HEK293 (cell line): ENCODE results near the gene DNAH7.
A peak's percentile ranks its signal among the peaks of the same experiment; 100 is the strongest.

ENCODE experiments used
- IKZF3 ChIP-seq: fragments of 450-650 bp; IDR thresholded peaks from 2 replicates; pipeline ENCODE4 v1.5.0; 2018; ENCODE audit warnings: missing biosample characterization, mild to moderate bottlenecking, missing genetic modification characterization, moderate library complexity
- KLF7 ChIP-seq: fragments of 450-650 bp; formaldehyde crosslinking; IDR thresholded peaks from 2 replicates; pipeline ENCODE4 v1.5.1; 2016; ENCODE audit warnings: missing biosample characterization, missing genetic modification characterization, borderline replicate concordance
- OVOL3 ChIP-seq: fragments of 450-650 bp; formaldehyde crosslinking; IDR thresholded peaks from 2 replicates; pipeline ENCODE4 v1.5.1; 2016; ENCODE audit warnings: missing biosample characterization, missing genetic modification characterization
- REPIN1 ChIP-seq: fragments of 450-650 bp; formaldehyde crosslinking; IDR thresholded peaks from 2 replicates; pipeline ENCODE4 v1.5.1; 2017; ENCODE audit warnings: missing biosample characterization, missing genetic modification characterization, low read depth
- SCRT1 ChIP-seq: fragments of 450-650 bp; formaldehyde crosslinking; IDR thresholded peaks from 2 replicates; pipeline ENCODE4 v1.5.1; 2016; ENCODE audit warnings: missing biosample characterization, missing genetic modification characterization, borderline replicate concordance
- SCRT2 ChIP-seq: fragments of 450-650 bp; formaldehyde crosslinking; IDR thresholded peaks from 2 replicates; pipeline ENCODE4 v1.5.1; 2016; ENCODE audit warnings: missing biosample characterization, missing genetic modification characterization
- YY2 ChIP-seq: fragments of 450-650 bp; formaldehyde crosslinking; IDR thresholded peaks from 2 replicates; pipeline ENCODE4 v1.5.1; 2016; ENCODE audit warnings: missing biosample characterization, missing genetic modification characterization
- ZNF114 ChIP-seq: fragments of 450-650 bp; formaldehyde crosslinking; IDR thresholded peaks from 2 replicates; pipeline ENCODE4 v1.5.0; 2017; ENCODE audit warnings: missing biosample characterization, missing genetic modification characterization
- ZNF146 ChIP-seq: fragments of 450-650 bp; formaldehyde crosslinking; IDR thresholded peaks from 2 replicates; pipeline ENCODE4 v1.5.1; 2016; ENCODE audit warnings: missing biosample characterization, missing genetic modification characterization
- ZNF174 ChIP-seq: fragments of 450-650 bp; formaldehyde crosslinking; IDR thresholded peaks from 2 replicates; pipeline ENCODE4 v1.5.0; 2017; ENCODE audit warnings: missing biosample characterization, mild to moderate bottlenecking, missing genetic modification characterization
- ZNF184 ChIP-seq: fragments of 450-650 bp; IDR thresholded peaks from 2 replicates; pipeline ENCODE4 v1.5.1; 2018; ENCODE audit warnings: missing biosample characterization, mild to moderate bottlenecking, missing genetic modification characterization
- ZNF555 ChIP-seq: fragments of 450-650 bp; formaldehyde crosslinking; conservative IDR thresholded peaks from 2 replicates; pipeline ENCODE4 v1.5.1; 2017; ENCODE audit warnings: missing biosample characterization, mild to moderate bottlenecking, missing genetic modification characterization, inconsistent platforms
- ZNF654 ChIP-seq: fragments of 450-650 bp; formaldehyde crosslinking; IDR thresholded peaks from 2 replicates; pipeline ENCODE4 v1.5.1; 2016; ENCODE audit warnings: low read depth, missing biosample characterization, missing genetic modification characterization
- TF ChIP-seq, protein P1 (sequence below): fragments of 450-650 bp; formaldehyde crosslinking; conservative IDR thresholded peaks from 2 replicates; pipeline ENCODE4 v1.5.1; 2016; ENCODE audit warnings: low read depth, missing biosample characterization, missing genetic modification characterization
- TF ChIP-seq, protein P2 (sequence below): fragments of 450-650 bp; formaldehyde crosslinking; IDR thresholded peaks from 2 replicates; pipeline ENCODE4 v1.5.1; 2016; ENCODE audit warnings: missing biosample characterization, missing genetic modification characterization
- TF ChIP-seq, protein P3 (sequence below): fragments of 450-650 bp; formaldehyde crosslinking; IDR thresholded peaks from 2 replicates; pipeline ENCODE4 v1.5.1; 2016; ENCODE audit warnings: missing biosample characterization, missing genetic modification characterization, borderline replicate concordance
- TF ChIP-seq, protein P4 (sequence below): fragments of 450-650 bp; formaldehyde crosslinking; IDR thresholded peaks from 2 replicates; pipeline ENCODE4 v1.5.1; 2016; ENCODE audit warnings: missing biosample characterization, missing genetic modification characterization
- TF ChIP-seq, protein P5 (sequence below): fragments of 450-650 bp; formaldehyde crosslinking; optimal IDR thresholded peaks from 2 replicates; pipeline ENCODE3; 2016; ENCODE audit warnings: missing biosample characterization, mild to moderate bottlenecking, missing genetic modification characterization
- TF ChIP-seq, protein P6 (sequence below): fragments of 450-650 bp; formaldehyde crosslinking; IDR thresholded peaks from 2 replicates; pipeline ENCODE4 v1.5.1; 2016; ENCODE audit warnings: missing biosample characterization, missing genetic modification characterization
- TF ChIP-seq, protein P7 (sequence below): fragments of 450-650 bp; formaldehyde crosslinking; IDR thresholded peaks from 2 replicates; pipeline ENCODE4 v1.5.1; 2016; ENCODE audit warnings: missing biosample characterization, missing genetic modification characterization

DNAH7 gene

DNA sequence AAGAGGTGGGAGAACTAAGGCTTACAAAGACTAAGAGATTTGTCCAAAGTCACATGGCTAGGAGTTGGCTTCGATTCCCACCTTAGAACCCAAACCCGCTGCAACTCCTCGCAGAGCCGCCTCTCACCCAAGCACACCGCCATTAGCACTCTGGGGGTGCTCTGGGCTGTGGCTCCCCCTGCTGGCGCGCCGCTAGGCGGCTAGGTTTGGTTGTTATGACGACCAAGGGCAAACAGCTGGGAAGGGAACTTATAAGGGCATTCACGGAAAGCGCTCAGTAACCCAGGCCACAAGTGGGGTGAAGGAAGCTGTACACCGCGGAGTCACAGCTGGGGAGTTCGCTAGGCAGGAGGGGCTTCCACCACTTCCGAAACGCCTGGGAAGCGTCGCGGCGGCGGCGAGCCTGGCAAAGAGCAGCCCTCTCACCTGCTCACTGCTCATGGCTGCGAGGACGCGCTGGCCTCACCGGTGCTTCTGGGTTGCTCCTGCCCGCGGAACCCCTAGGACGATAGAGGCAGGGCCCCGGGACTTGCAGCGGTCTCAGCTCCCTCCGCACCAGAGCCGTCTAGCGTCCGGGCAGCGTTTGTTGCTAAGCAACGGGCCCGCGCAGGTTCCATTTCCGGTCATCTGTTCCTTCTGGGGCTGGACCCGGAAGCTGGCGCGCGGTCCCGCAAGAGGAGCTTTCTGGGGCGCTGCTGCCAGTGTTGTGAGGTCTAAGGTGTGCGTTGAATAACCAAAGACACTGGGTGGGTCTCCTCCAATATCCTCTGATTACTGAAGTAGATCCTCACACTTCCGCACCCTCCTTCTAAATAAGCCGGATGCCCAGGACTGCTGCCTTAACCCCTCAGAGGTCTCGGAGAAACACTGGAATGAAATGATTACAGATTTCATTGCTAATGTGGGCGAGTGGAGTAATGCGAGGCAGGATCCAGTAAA lies at the start of gene DNAH7 (continued):
- TF ChIP-seq, protein P1, sequence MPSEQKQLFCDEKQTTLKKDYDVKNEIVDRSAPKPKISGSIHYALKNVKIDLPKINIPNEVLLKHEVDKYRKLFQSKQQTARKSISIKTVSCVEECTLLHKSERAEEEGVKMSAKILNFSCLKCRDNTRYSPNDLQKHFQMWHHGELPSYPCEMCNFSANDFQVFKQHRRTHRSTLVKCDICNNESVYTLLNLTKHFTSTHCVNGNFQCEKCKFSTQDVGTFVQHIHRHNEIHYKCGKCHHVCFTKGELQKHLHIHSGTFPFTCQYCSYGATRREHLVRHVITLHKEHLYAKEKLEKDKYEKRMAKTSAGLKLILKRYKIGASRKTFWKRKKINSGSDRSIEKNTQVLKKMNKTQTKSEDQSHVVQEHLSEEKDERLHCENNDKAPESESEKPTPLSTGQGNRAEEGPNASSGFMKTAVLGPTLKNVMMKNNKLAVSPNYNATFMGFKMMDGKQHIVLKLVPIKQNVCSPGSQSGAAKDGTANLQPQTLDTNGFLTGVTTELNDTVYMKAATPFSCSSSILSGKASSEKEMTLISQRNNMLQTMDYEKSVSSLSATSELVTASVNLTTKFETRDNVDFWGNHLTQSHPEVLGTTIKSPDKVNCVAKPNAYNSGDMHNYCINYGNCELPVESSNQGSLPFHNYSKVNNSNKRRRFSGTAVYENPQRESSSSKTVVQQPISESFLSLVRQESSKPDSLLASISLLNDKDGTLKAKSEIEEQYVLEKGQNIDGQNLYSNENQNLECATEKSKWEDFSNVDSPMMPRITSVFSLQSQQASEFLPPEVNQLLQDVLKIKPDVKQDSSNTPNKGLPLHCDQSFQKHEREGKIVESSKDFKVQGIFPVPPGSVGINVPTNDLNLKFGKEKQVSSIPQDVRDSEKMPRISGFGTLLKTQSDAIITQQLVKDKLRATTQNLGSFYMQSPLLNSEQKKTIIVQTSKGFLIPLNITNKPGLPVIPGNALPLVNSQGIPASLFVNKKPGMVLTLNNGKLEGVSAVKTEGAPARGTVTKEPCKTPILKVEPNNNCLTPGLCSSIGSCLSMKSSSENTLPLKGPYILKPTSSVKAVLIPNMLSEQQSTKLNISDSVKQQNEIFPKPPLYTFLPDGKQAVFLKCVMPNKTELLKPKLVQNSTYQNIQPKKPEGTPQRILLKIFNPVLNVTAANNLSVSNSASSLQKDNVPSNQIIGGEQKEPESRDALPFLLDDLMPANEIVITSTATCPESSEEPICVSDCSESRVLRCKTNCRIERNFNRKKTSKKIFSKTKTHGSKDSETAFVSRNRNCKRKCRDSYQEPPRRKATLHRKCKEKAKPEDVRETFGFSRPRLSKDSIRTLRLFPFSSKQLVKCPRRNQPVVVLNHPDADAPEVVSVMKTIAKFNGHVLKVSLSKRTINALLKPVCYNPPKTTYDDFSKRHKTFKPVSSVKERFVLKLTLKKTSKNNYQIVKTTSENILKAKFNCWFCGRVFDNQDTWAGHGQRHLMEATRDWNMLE (tag by site-specific recombination), result peak; percentile 85
- no peak for TF ChIP-seq ZNF184 (tag by site-specific recombination)
- no peak for TF ChIP-seq IKZF3 (tag by site-specific recombination)
- TF ChIP-seq, protein P2, sequence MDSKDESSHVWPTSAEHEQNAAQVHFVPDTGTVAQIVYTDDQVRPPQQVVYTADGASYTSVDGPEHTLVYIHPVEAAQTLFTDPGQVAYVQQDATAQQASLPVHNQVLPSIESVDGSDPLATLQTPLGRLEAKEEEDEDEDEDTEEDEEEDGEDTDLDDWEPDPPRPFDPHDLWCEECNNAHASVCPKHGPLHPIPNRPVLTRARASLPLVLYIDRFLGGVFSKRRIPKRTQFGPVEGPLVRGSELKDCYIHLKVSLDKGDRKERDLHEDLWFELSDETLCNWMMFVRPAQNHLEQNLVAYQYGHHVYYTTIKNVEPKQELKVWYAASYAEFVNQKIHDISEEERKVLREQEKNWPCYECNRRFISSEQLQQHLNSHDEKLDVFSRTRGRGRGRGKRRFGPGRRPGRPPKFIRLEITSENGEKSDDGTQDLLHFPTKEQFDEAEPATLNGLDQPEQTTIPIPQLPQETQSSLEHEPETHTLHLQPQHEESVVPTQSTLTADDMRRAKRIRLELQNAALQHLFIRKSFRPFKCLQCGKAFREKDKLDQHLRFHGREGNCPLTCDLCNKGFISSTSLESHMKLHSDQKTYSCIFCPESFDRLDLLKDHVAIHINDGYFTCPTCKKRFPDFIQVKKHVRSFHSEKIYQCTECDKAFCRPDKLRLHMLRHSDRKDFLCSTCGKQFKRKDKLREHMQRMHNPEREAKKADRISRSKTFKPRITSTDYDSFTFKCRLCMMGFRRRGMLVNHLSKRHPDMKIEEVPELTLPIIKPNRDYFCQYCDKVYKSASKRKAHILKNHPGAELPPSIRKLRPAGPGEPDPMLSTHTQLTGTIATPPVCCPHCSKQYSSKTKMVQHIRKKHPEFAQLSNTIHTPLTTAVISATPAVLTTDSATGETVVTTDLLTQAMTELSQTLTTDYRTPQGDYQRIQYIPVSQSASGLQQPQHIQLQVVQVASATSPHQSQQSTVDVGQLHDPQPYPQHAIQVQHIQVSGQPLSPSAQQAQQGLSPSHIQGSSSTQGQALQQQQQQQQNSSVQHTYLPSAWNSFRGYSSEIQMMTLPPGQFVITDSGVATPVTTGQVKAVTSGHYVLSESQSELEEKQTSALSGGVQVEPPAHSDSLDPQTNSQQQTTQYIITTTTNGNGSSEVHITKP (tag by site-specific recombination), result 0 out of 2 replicates have a peak, but pooled peaks have one; percentile 25
- TF ChIP-seq, protein P3, sequence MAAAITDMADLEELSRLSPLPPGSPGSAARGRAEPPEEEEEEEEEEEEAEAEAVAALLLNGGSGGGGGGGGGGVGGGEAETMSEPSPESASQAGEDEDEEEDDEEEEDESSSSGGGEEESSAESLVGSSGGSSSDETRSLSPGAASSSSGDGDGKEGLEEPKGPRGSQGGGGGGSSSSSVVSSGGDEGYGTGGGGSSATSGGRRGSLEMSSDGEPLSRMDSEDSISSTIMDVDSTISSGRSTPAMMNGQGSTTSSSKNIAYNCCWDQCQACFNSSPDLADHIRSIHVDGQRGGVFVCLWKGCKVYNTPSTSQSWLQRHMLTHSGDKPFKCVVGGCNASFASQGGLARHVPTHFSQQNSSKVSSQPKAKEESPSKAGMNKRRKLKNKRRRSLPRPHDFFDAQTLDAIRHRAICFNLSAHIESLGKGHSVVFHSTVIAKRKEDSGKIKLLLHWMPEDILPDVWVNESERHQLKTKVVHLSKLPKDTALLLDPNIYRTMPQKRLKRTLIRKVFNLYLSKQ (tag by site-specific recombination), result no peak
- TF ChIP-seq SCRT2 (tag by site-specific recombination), result peak; percentile 73
- TF ChIP-seq SCRT1 (tag by site-specific recombination), result peak; percentile 46; the same call in 1 of the 2 replicates
- no peak for TF ChIP-seq OVOL3 (tag by site-specific recombination)
- no peak for TF ChIP-seq REPIN1 (tag by site-specific recombination)
- TF ChIP-seq, protein P4, sequence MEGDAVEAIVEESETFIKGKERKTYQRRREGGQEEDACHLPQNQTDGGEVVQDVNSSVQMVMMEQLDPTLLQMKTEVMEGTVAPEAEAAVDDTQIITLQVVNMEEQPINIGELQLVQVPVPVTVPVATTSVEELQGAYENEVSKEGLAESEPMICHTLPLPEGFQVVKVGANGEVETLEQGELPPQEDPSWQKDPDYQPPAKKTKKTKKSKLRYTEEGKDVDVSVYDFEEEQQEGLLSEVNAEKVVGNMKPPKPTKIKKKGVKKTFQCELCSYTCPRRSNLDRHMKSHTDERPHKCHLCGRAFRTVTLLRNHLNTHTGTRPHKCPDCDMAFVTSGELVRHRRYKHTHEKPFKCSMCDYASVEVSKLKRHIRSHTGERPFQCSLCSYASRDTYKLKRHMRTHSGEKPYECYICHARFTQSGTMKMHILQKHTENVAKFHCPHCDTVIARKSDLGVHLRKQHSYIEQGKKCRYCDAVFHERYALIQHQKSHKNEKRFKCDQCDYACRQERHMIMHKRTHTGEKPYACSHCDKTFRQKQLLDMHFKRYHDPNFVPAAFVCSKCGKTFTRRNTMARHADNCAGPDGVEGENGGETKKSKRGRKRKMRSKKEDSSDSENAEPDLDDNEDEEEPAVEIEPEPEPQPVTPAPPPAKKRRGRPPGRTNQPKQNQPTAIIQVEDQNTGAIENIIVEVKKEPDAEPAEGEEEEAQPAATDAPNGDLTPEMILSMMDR (tag by site-specific recombination), result peak; percentile 96
- TF ChIP-seq, protein P5, sequence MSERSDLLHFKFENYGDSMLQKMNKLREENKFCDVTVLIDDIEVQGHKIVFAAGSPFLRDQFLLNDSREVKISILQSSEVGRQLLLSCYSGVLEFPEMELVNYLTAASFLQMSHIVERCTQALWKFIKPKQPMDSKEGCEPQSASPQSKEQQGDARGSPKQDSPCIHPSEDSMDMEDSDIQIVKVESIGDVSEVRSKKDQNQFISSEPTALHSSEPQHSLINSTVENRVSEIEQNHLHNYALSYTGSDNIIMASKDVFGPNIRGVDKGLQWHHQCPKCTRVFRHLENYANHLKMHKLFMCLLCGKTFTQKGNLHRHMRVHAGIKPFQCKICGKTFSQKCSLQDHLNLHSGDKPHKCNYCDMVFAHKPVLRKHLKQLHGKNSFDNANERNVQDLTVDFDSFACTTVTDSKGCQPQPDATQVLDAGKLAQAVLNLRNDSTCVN (tag by site-specific recombination), result peak; percentile 67
- TF ChIP-seq ZNF555 (tag by site-specific recombination), result no peak
- TF ChIP-seq ZNF114, result no peak
- no peak for TF ChIP-seq ZNF146
- TF ChIP-seq ZNF174 (tag by site-specific recombination), result no peak
- TF ChIP-seq ZNF654 (tag by site-specific recombination), result peak; percentile 43
- TF ChIP-seq KLF7 (tag by site-specific recombination), result no peak
- TF ChIP-seq YY2 (tag by site-specific recombination), result peak; percentile 56; the same call in 1 of the 2 replicates
- TF ChIP-seq, protein P6, sequence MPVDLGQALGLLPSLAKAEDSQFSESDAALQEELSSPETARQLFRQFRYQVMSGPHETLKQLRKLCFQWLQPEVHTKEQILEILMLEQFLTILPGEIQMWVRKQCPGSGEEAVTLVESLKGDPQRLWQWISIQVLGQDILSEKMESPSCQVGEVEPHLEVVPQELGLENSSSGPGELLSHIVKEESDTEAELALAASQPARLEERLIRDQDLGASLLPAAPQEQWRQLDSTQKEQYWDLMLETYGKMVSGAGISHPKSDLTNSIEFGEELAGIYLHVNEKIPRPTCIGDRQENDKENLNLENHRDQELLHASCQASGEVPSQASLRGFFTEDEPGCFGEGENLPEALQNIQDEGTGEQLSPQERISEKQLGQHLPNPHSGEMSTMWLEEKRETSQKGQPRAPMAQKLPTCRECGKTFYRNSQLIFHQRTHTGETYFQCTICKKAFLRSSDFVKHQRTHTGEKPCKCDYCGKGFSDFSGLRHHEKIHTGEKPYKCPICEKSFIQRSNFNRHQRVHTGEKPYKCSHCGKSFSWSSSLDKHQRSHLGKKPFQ (tag by site-specific recombination), result peak; percentile 62; the same call in 1 of the 2 replicates
- TF ChIP-seq, protein P7, sequence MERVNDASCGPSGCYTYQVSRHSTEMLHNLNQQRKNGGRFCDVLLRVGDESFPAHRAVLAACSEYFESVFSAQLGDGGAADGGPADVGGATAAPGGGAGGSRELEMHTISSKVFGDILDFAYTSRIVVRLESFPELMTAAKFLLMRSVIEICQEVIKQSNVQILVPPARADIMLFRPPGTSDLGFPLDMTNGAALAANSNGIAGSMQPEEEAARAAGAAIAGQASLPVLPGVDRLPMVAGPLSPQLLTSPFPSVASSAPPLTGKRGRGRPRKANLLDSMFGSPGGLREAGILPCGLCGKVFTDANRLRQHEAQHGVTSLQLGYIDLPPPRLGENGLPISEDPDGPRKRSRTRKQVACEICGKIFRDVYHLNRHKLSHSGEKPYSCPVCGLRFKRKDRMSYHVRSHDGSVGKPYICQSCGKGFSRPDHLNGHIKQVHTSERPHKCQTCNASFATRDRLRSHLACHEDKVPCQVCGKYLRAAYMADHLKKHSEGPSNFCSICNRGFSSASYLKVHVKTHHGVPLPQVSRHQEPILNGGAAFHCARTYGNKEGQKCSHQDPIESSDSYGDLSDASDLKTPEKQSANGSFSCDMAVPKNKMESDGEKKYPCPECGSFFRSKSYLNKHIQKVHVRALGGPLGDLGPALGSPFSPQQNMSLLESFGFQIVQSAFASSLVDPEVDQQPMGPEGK (tag by site-specific recombination), result peak; percentile 80
